Measurements from ENCODE around the gene CCDC68.
"Not testable (repeated sequence)": the region's sequence is repeated elsewhere in the genome, so short reads cannot be mapped to it uniquely, and the experiment has no call there.

The CCDC68 gene, protein sequence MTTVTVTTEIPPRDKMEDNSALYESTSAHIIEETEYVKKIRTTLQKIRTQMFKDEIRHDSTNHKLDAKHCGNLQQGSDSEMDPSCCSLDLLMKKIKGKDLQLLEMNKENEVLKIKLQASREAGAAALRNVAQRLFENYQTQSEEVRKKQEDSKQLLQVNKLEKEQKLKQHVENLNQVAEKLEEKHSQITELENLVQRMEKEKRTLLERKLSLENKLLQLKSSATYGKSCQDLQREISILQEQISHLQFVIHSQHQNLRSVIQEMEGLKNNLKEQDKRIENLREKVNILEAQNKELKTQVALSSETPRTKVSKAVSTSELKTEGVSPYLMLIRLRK

GRCh38 chr18:54958704-54959625 lies at the start of gene CCDC68:
CCDC68 (minus strand) TSS chr18:54959461; CDS start chr18:54942791, 16,670 bp downstream.
- no peak for DNase-seq

GRCh38 chr18:55007602-55008001 lies 48.3 kb upstream of the CCDC68 start:
- no peak for DNase-seq

GRCh38 chr18:55003695-55004094 lies 44.4 kb upstream of the CCDC68 start:
- no peak for DNase-seq

DNA sequence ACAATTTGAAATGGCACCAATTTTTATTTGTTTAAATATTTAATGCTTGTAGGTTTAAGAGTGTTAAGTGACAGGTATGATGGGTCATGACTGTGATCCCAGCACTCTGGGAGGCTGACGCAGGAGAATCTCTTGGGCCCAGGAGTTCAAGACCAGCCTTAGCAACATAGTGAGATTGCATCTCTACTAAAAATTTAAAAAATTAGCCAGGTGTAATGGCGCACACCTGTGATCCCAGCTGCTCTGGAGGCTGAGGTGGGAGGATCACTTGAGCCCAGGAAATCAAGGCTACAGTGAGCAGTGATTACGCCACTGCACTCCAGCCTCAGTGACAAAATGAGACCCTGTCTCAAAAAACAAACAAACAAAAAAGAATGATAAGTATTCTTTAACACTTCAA lies 43.0 kb upstream of the CCDC68 start:
- no peak for DNase-seq

DNA sequence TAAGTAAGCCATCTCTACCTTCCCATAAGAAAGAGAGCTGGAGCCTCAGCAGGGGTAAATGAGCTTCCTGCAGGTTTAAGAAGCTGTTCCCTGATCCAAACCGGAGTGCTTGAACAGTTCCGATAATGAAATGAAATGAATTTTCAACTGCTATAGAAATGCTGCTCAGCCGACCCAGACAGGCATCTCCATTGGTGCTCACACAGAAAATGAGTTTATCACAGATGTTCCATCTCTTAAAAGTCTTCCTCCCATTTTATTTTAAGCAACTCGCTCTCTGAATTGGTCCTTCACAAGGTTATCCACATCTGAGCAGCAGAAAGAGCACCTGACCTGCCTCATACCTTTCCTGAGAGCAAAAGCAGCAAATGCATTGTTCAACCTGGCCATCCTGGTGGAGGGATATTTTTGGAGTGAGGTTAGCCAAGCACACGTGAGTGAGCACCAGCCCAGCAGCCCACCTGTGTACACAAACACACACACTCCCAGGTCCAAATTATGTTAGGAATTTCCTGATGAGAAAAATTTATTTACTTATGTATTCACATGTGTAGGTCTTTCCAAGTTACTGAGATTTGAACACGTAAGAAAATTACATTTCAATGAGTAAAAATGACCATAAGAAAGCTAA lies 42.2 kb upstream of the CCDC68 start:
- DNase-seq: no peak

DNA sequence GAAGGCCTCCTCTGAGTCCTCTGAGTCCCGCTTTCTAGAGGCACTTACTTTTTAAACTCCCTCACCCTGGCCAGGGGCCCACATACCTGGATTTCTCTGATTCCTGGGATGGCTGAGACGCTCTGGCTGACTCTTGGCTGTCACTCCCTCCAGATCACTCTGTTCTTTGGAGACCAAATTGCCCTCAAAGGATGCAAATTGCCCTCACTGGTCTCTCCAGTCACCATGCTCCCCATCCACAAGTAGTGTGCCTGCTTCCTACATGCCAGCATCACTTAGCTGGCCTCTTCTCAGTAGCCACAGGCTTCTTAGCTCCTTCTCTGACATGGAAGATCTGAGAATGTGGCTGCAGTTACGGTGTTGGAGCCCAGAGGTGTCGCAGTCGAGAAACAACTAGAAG lies 41.3 kb upstream of the CCDC68 start:
- DNase-seq: no peak

GRCh38 chr18:54999016-54999415 lies 39.8 kb upstream of the CCDC68 start:
- DNase-seq: no peak

GRCh38 chr18:54995421-54996143 lies 36.3 kb upstream of the CCDC68 start:
- DNase-seq: no peak

DNA sequence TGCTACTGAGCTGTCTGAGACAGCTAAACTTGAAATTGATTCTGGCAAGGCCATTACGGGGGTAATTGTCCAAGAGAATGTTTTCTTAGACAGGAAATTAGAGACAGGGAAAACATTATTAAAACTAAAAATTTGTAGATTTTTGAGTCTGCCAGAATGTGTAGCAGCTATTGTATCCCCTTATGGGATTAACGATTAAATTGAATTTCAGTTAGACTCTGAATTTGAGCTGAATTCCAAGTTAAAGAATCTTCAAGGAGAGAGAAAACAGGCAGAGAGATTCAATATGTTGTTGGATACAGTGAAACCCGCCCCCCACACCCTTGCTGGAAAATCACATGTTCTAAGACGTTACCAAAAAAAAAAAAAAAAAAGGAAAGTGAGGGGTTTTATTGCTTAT lies 32.7 kb upstream of the CCDC68 start:
- no peak for DNase-seq

DNA sequence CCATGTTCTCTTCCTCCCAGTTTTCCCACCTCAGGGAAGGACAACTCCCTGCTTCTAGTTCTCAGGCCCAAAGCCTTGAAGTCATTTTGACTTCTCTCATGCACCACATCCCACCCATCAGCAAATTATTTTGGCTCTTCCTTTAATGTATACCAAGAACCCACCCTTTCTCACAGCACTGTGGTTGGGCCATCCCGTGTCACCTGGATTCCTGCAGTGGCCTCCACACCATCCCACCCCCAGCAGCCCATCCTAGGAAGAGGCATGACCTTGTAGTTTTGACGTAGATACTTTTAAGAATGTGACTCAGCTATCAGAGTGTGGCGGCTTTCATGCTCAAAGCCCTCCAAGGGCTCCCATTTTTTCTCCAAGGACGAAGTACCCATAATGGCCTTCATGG lies 25.6 kb upstream of the CCDC68 start:
- DNase-seq: no peak

DNA sequence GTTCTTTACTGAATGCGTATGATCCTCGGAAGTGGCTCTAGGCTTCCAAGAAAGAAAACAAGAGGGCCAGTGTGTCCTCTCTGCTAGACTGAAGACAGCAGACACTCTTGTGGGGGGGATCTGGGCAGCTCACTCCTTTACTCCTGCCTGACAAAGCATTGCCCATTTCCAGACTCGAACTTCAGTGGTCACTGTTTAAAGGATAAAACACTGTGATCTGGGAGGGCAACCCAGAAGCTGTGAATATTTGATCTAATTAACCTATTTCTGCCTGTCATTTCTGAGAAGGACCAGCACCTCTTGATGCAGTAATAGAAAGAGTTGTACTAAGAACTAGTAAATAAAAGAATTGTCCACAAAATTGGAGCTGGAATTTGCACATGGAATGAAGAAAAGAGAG lies 24.5 kb upstream of the CCDC68 start:
- DNase-seq: no peak

DNA sequence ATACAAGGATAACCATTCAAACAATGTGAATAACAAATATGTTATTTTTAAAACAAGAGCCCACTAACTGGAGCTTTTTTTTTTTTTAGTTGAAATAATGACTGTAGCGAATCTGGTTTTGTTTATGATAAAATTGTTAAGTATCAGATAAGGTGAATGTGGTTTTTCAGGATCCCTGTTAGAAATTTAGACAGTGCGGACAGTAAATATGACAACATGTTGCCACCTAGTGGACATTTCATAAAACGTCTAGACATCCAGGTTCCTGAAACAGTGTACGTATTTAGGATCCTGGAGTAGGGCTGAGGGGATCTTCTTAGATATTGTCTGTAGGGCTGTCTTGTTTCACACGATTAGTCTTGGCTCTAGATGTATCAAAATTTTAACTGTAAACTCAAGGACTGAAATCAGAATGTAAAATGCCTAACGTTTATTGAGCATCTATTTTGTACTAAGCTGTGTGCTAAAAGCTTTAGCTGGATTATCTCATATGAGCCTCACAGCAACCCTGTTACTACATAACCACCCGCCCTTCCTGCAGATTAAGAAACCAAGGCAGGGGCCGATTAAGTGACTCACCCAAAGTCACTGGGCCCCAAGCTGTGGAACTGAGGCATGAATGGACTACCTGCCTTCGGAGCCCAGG lies 23.9 kb upstream of the CCDC68 start:
- DNase-seq: no peak

DNA sequence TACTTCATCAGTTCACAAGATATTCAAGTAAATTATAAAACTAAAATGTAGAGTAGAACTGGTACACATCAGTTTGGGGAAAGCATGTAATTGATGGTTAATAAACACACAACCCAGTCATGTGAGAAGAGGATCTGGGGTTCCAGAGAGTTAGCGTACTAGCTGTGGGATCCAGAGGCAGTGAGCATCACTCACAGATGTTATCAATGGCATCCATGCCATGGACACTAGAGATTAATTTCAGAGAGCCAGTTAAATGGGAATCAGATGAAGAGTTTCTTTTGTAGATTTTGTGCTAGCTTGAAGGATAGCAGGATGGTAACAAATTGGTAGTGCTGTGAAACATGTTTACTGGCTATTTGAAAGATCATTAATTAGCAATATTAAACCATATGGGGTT lies 21.8 kb upstream of the CCDC68 start:
- no peak for DNase-seq

GRCh38 chr18:54975598-54975997 lies 16.3 kb upstream of the CCDC68 start:
- no peak for DNase-seq

DNA sequence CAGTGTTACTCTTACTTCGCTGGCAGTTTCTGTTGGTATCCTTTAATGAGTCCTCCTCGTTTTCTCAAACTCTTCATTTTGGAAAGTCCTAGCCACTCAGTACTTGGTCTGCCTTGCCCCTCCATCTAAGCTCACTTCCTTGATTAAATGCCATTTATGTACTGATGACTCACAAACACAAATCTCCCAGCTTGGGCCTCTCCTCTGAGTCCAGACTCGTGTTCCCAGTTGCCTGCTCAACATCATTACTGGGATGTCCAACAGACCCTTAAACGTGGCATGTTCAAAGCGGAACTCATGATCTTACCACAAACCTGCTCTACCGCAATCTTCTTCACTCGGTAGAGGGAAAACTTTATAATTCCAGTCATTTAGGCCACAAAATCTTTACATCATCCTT lies 13.8 kb upstream of the CCDC68 start:
- DNase-seq: no peak

DNA sequence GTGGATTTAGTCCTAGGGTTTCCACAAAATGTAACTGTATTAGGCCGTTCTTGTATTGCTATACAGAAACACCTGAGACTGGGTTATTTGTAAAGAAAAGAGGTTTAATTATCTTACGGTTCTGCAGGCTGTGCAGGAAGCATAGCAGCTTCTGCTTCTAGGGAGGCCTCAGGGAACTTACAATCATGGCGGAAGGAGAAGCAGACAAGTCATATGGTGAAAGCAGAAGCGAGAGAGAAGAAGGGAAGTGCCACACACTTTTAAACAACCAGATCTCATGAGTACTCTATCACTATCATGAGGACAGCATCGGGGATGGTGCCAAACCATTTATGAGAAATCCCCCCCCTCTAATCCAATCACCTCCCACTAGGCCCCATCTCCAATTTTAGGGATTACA lies 9.5 kb upstream of the CCDC68 start:
- DNase-seq: no peak

- not testable (repeated sequence) for DNase-seq
These were observed 9.0 kb upstream of the CCDC68 start for GRCh38 chr18:54968237-54968636.

DNA sequence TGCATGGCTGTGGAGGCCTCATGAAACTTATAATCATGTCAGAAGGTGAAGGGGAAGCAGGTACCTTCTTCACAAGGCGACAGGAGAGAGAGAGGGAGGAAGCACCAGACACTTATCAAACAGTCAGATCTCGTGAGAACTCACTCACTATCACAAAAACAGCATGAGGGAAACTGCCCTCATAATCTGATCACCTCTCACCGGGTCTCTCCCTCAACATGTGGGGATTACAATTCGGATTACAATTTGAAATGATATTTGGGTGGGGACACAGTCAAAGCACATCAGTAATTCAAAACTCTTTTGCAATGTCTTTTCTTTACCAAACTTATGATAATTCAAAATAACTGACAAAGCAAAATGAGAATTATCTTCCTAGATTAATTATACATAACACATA lies 8.5 kb upstream of the CCDC68 start:
- no peak for DNase-seq

GRCh38 chr18:54964741-54965140 lies 5.5 kb upstream of the CCDC68 start:
- DNase-seq: no peak

- DNase-seq: no peak
These were observed 3.8 kb upstream of the CCDC68 start for GRCh38 chr18:54962919-54963645.

GRCh38 chr18:54961868-54962267 lies 2.6 kb upstream of the CCDC68 start:
- no peak for DNase-seq

- DNase-seq: no peak
These were observed 1.8 kb upstream of the CCDC68 start for GRCh38 chr18:54961016-54961423.

Measured in stimulated activated CD4-positive, alpha-beta T cell treated with anti-CD3 and anti-CD28 coated beads, Interleukin-4, amount 100 ng/mL, for 1 hour (primary cell).